ENCODE data around the gene IMMP2L. TPM values are rescaled to one million over a fixed set of nuclear protein-coding genes. Genes with fewer than 3 reads are reported as not detected.

Gene IMMP2L
- total RNA-seq, 4 donors from 2014 or later = 19.0 to 37.2 (median 21.3) TPM

GRCh38 chr7:111564078-111564477, 1.8 kb upstream of the IMMP2L start:
- no peak for TF ChIP-seq CTCF (IDR thresholded peaks at IDR 0.05; ENCODE audit: low read depth)

DNA sequence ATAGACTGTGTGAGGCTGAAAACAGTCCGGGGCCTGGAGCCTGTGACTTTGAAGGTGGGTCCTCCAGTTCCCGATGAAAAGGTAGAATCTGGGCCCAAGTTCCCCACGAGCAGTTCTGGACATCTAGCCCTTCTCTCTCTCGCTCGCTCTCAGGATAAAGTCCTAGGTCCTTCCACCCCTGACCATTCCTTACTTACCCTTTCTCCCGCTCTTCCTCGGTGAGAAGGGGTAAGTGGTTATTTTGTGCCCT, 713 bp downstream of the IMMP2L start:
- no peak for TF ChIP-seq CTCF (IDR thresholded peaks at IDR 0.05; ENCODE audit: low read depth)

DNA sequence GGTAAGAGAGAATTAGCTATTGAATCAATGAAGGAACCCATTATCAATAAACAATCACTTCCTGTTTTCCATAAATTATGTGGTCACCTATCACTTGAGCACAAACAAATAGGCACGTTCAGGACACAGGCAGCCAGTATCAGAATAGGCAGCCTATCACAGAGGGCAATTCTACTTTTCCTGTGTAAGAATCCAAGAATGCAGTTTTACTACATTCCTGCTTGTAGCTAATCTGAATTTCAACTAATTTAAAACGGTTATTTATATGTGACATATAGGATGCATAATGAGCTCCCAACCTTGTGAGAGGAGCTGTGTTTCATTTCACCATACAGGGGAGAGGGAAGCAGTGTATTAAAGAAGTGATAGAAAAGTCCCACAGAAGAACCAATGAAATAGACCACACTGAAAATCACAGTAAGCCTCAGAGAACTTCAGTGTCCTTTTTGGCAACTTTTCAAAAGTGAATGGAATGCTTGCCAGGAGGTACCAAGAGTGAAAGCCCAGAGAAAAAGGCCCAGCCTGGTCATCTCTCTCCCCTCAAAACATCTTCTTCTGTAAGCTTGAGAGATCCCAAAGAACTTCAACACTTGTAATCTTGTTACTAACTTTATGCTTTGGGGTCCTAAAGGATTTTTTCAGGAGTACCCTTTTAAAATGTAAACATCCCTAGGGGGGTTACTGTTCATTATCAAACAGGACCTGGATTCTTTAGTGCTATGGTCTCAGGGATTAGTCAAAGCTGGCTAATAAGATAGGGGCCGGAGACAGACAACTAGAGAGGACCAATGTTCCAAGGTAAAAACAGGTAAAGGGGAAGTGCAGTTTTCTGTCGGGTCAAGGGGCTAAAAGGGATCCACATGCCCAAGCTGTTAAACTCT, 1.3 kb downstream of the IMMP2L start:
- no peak for TF ChIP-seq CTCF (IDR thresholded peaks at IDR 0.05; ENCODE audit: low read depth)

DNA sequence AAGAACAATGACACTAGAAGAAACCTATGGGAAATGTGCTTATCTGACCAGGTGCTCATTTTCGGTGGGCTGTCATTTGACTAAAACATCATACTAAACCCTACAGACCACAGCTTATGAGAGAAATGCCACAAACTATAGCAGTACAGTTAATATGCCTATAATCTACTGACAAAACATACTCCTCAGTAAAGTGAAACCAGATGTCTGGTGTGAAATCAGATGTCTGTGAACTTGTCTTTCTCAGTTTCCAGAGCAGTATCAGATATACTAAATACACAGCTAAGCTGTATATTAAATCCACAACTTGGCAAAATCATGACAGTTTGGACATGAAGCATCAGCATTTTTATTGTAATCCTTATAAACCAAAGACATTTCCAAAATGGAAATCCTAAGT, 3.3 kb downstream of the IMMP2L start:
- TF ChIP-seq CTCF (IDR thresholded peaks at IDR 0.05; ENCODE audit: low read depth) = no peak

- no peak for TF ChIP-seq CTCF (IDR thresholded peaks at IDR 0.05; ENCODE audit: low read depth)
Measured at GRCh38 chr7:111556977-111557376, 5.3 kb downstream of the IMMP2L start.

DNA sequence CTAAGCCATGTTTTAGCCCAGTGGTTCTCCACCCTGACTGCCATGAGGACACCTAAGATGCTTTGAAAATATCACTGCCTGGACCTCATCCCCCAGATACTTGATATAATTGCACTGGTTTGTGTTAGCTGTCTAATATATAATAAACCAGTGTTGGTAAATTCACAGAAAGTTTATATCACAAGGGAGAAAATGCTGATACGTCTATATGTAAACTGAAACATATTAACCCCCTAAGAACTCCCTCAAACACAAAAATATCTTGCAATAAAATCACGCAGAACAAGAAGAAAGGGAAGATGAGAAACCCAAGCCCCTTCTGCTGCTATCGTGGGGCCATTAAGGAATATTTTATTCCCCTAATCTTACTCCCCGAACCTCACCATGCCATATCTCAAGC, 8.2 kb downstream of the IMMP2L start:
- TF ChIP-seq CTCF (IDR thresholded peaks at IDR 0.05; ENCODE audit: low read depth) = no peak

DNA sequence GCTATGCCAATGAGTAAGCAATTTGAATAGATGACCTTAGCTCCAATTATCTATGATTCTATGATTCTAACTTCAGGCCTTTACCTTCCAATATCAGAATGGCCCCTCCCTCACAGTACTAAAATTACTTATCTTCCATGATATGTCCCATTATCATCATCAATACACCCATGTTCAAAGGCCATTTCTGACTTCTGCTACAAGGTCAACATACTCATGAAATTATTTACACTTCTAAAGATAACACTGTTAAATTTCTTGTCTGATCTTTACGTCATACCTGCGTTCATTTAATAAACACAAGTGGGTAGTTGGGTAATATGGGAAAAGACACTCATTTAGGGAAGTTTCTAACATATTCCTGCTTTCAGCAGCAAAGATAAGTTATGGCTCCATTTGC, 21.2 kb downstream of the IMMP2L start:
- TF ChIP-seq CTCF (IDR thresholded peaks at IDR 0.05; ENCODE audit: low read depth) = no peak

Measured in subcutaneous adipose tissue (tissue), 4 donors.